WI38 (cell line): ENCODE data around the gene LMO7.

Experiments used
- H3K4me3 ChIP-seq: 2 replicates; pipeline ENCODE4 v1.5.1; 2011; ENCODE audit warnings: low read depth, mild to moderate bottlenecking, control low read depth, low read length
- TF ChIP-seq, protein P1 (sequence below): IDR thresholded peaks from 2 replicates; pipeline ENCODE4 v1.5.1; 2012; ENCODE audit warnings: low read depth, mild to moderate bottlenecking, control low read depth, low read length

LMO7 gene

DNA sequence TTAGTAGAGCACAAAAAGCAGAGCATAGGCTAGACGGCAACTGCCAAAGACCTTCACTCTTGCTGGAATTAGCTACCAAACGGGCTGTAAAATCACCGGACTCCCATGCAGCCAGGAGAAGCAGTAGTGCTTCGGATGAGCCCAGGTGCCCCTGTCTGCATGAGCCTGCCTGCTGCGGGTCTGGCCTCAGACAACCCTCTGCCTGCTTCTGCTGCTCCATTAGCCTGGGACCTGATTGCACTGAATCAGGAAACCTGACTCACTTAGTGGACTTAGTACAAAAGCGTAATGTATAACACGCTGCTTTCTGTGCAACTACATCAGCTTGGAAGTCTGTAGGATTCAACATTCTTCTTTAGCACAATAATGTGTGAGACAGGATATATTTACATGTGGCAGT, 170.0 kb downstream of the LMO7 start:
- TF ChIP-seq, protein P1, sequence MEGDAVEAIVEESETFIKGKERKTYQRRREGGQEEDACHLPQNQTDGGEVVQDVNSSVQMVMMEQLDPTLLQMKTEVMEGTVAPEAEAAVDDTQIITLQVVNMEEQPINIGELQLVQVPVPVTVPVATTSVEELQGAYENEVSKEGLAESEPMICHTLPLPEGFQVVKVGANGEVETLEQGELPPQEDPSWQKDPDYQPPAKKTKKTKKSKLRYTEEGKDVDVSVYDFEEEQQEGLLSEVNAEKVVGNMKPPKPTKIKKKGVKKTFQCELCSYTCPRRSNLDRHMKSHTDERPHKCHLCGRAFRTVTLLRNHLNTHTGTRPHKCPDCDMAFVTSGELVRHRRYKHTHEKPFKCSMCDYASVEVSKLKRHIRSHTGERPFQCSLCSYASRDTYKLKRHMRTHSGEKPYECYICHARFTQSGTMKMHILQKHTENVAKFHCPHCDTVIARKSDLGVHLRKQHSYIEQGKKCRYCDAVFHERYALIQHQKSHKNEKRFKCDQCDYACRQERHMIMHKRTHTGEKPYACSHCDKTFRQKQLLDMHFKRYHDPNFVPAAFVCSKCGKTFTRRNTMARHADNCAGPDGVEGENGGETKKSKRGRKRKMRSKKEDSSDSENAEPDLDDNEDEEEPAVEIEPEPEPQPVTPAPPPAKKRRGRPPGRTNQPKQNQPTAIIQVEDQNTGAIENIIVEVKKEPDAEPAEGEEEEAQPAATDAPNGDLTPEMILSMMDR, result no peak
- no peak overlapping the region for H3K4me3 ChIP-seq

DNA sequence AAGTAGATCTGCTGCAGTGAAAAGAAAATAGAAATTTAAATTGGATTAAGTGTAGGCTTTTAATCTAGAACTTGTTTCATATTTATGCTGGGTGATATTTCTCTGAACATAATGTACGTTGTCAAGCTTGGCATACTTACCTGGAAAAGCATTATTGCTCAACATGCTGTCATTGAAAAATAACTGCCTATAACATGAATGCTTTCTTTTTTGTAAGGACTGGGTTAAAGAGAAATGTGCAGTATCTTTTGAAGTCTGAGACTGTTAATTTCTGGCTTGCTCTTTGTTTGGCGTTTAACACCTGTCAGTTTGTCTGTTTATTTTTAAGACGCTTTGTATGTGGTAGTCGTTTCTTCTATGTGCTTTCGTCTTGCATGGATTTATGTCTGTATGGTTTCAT, 175.2 kb downstream of the LMO7 start:
- H3K4me3 ChIP-seq, result no peak overlapping the region
- TF ChIP-seq, protein P1, result no peak

- H3K4me3 ChIP-seq, result no peak overlapping the region
- TF ChIP-seq, protein P1, result no peak
Measured at GRCh38 chr13:75811841-75812240, 175.7 kb downstream of the LMO7 start.

DNA sequence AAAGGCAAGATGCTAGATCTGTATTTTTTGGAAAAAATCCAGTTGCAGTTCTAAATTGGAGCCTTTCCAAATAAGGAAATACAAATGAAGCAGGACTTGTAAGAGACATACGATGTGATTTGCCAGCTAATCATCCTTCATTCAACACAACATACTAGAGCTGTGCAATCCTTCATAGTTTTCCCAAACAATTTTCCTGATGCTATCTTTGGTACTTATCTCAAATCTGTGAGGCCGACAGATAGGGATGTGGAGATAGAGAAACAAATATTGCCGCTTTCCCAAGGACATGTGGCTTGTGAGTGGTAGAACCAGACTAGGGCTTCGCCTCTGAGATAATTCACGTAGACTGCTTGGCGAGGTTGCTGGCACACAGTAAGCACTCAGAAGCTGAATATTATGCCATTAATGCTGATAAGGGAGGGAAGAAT, 176.6 kb downstream of the LMO7 start:
- H3K4me3 ChIP-seq, result no peak overlapping the region
- TF ChIP-seq, protein P1, result no peak

- TF ChIP-seq, protein P1, result no peak
- no peak overlapping the region for H3K4me3 ChIP-seq
Measured at GRCh38 chr13:75813323-75813722, 177.2 kb downstream of the LMO7 start.

GRCh38 chr13:75818179-75818967, 182.2 kb downstream of the LMO7 start:
- TF ChIP-seq, protein P1, result no peak
- H3K4me3 ChIP-seq, result no peak overlapping the region

DNA sequence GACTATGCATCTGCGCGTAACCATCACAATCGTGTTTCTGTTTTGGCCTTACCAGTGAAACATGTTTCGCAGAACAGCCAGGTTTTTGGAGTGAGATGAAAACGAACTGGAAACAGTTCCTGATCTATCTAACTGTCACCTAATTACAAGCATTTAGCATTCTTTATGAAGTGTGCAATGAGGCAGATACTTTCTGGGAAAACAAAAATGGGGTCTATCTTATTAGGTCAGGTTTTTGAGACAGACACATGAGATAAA, 182.8 kb downstream of the LMO7 start:
- TF ChIP-seq, protein P1, result no peak
- no peak overlapping the region for H3K4me3 ChIP-seq
